Peyer's patch (tissue), 4 donors: ENCODE measurements around the gene EPG5. TPM values are rescaled to one million over a fixed set of nuclear protein-coding genes. Genes with fewer than 3 reads are reported as not detected.
A peak's percentile ranks its signal among the peaks of the same experiment; 100 is the strongest.

Source experiments
- DNase-seq, 3 donors: peaks; one replicate each; pipeline ENCODE4 v3.0.0-alpha.2; 2017 to 2019
- H3K27ac ChIP-seq, 4 donors: fragments of 200-600 bp; sonication (generic); one replicate each; pipeline ENCODE4 v1.5.1; 2016 to 2019
- H3K27me3 ChIP-seq, 2 donors: fragments of 200-600 bp; sonication (generic); one replicate each; pipeline ENCODE4 v1.5.1; 2019
- H3K36me3 ChIP-seq, 3 donors: fragments of 200-600 bp; sonication (generic); one replicate each; pipeline ENCODE4 v1.5.1; 2016 to 2019
- H3K4me1 ChIP-seq, 4 donors: fragments of 200-600 bp; sonication (generic); one replicate each; pipeline ENCODE4 v1.5.1; 2016 to 2019
- H3K4me3 ChIP-seq, 4 donors: fragments of 200-600 bp; sonication (generic); 1 replicate in 3 of 4; 2 replicates in 1 of 4; pipeline ENCODE4 v1.5.1; 2016 to 2019; ENCODE audit warnings: mild to moderate bottlenecking in 1 of 4
- H3K9me3 ChIP-seq, 4 donors: fragments of 200-600 bp; sonication (generic); one replicate each; pipeline ENCODE4 v1.5.1; 2016 to 2019; ENCODE audit warnings: mild to moderate bottlenecking in 1 of 4
- CTCF ChIP-seq, 6 experiments: fragments of 450-650 bp in 4 of 6; fragments of 200-600 bp in 2 of 6; sonication (generic) in 1 of 6; IDR thresholded peaks; one replicate each; pipeline ENCODE4 v1.5.1; 2017 to 2019; ENCODE audit warnings: antibody characterized with exemption in 6 of 6, mild to moderate bottlenecking in 3 of 6, moderate library complexity in 1 of 6
- POLR2A ChIP-seq, 2 donors: fragments of 450-650 bp; IDR thresholded peaks; one replicate each; pipeline ENCODE4 v1.5.1; 2017; ENCODE audit warnings: antibody characterized with exemption in 2 of 2, mild to moderate bottlenecking in 2 of 2, moderate library complexity in 2 of 2
- total RNA-seq, 4 donors: library from RNA; depleted of rRNA; stranded (reverse); fragments of >200 nt; gene quantifications; one replicate each; pipeline ENCODE4 v1.1.0, GENCODE V29; 2016

Gene EPG5
- total RNA-seq, 4 donors from 2014 or later = 27.7 to 61.1 (median 33.3) TPM

GRCh38 chr18:45836242-45837205 lies 130.6 kb downstream of the EPG5 start:
- TF ChIP-seq CTCF (IDR thresholded peaks at IDR 0.05) (peak in 2 of 6 experiments; percentile 11 to 30), POLR2A (IDR thresholded peaks at IDR 0.05) (no peak)
- Histone ChIP-seq H3K27me3 (peaks cover 0 to 11% of the 10 kb centered on the region in 2 donors), H3K4me1 (peaks cover 0 to 36% (median 4%) of the 10 kb centered on the region in 4 donors), H3K36me3 (no peaks in the 10 kb centered on the region), H3K9me3 (no peaks in the 10 kb centered on the region), H3K4me3 (no peak overlapping the region), H3K27ac (no peak overlapping the region)
- DNase-seq = peak in 1 of 3 donors; percentile 55

GRCh38 chr18:45835057-45835636 lies 132.0 kb downstream of the EPG5 start:
- Histone ChIP-seq H3K27me3 (peaks cover 0 to 11% of the 10 kb centered on the region in 2 donors), H3K9me3 (no peaks in the 10 kb centered on the region), H3K4me1 (peaks cover 0 to 36% (median 4%) of the 10 kb centered on the region in 4 donors), H3K36me3 (no peaks in the 10 kb centered on the region), H3K4me3 (no peak overlapping the region), H3K27ac (no peak overlapping the region)
- DNase-seq = no peak
- TF ChIP-seq CTCF (IDR thresholded peaks at IDR 0.05) (no peak), POLR2A (IDR thresholded peaks at IDR 0.05) (no peak)

GRCh38 chr18:45834306-45834705 lies 132.8 kb downstream of the EPG5 start:
- TF ChIP-seq CTCF (IDR thresholded peaks at IDR 0.05) (no peak), POLR2A (IDR thresholded peaks at IDR 0.05) (no peak)
- DNase-seq = no peak
- H3K4me1 ChIP-seq = peaks cover 0 to 38% (median 4%) of the 10 kb centered on the region in 4 donors

GRCh38 chr18:45833846-45834245 lies 133.3 kb downstream of the EPG5 start:
- no peak for DNase-seq
- Histone ChIP-seq H3K9me3 (no peaks in the 10 kb centered on the region), H3K4me3 (no peak overlapping the region), H3K4me1 (peaks cover 0 to 39% (median 4%) of the 10 kb centered on the region in 4 donors), H3K27ac (no peak overlapping the region), H3K27me3 (peaks cover 0 to 11% of the 10 kb centered on the region in 2 donors), H3K36me3 (no peaks in the 10 kb centered on the region)
- TF ChIP-seq POLR2A (IDR thresholded peaks at IDR 0.05) (no peak), CTCF (IDR thresholded peaks at IDR 0.05) (no peak)

More at GRCh38 chr18:45834306-45834705, 132.8 kb downstream of the EPG5 start:
- Histone ChIP-seq H3K4me3 (no peak overlapping the region), H3K27me3 (peaks cover 0 to 11% of the 10 kb centered on the region in 2 donors), H3K36me3 (no peaks in the 10 kb centered on the region), H3K27ac (no peak overlapping the region), H3K9me3 (no peaks in the 10 kb centered on the region)

GRCh38 chr18:45830917-45831316 lies 136.2 kb downstream of the EPG5 start:
- peaks cover 0 to 28% (median 5%) of the 10 kb centered on the region in 4 donors for H3K4me1 ChIP-seq
- no peak overlapping the region for H3K4me3 ChIP-seq
- no peak overlapping the region for H3K27ac ChIP-seq
- DNase-seq = no peak
- no peaks in the 10 kb centered on the region for H3K36me3 ChIP-seq
- H3K9me3 ChIP-seq = no peaks in the 10 kb centered on the region
- TF ChIP-seq CTCF (IDR thresholded peaks at IDR 0.05) (no peak), POLR2A (IDR thresholded peaks at IDR 0.05) (no peak)
- no peaks in the 10 kb centered on the region for H3K27me3 ChIP-seq
